NT2/D1 (cell line): ENCODE measurements around the gene FZD8.
"Not testable (repeated sequence)": the region's sequence is repeated elsewhere in the genome, so short reads cannot be mapped to it uniquely, and the experiment has no call there.

Source experiments
- DNase-seq: peaks from one replicate; pipeline ENCODE4 v3.0.0-alpha.2; 2011; ENCODE audit warnings: low read depth, low spot score
- H3K27me3 ChIP-seq: 2 replicates; pipeline ENCODE4 v1.6.0; 2011; ENCODE audit warnings: mild to moderate bottlenecking; ENCODE audit not compliant: insufficient read length, insufficient read depth
- H3K36me3 ChIP-seq: 2 replicates; pipeline ENCODE4 v1.6.1; 2011; ENCODE audit warnings: mild to moderate bottlenecking, low read length, mixed read lengths; ENCODE audit not compliant: insufficient read depth, insufficient read length
- H3K4me1 ChIP-seq: 2 replicates; pipeline ENCODE4 v1.5.1; 2011; ENCODE audit not compliant: insufficient read depth, insufficient read length
- H3K4me3 ChIP-seq: 2 replicates; pipeline ENCODE4 v1.5.1; 2011; ENCODE audit warnings: low read depth; ENCODE audit not compliant: insufficient read length
- H3K9ac ChIP-seq: 2 replicates; pipeline ENCODE4 v1.6.0; 2011; ENCODE audit warnings: low read depth; ENCODE audit not compliant: insufficient read length
- H3K9me3 ChIP-seq: 2 replicates; pipeline ENCODE4 v1.5.1; 2011; ENCODE audit warnings: mild to moderate bottlenecking, low read length; ENCODE audit not compliant: insufficient read depth
- SUZ12 ChIP-seq: IDR thresholded peaks from 2 replicates; pipeline ENCODE4 v1.6.1; 2011; ENCODE audit not compliant: insufficient read length, insufficient read depth; ENCODE audit errors: extremely low read depth
- YY1 ChIP-seq: IDR thresholded peaks from 2 replicates; pipeline ENCODE4 v1.6.1; 2011; ENCODE audit not compliant: insufficient read length, insufficient read depth
- ZNF274 ChIP-seq: IDR thresholded peaks from 2 replicates; pipeline ENCODE4 v1.6.1; 2011; ENCODE audit warnings: mild to moderate bottlenecking, low read depth, low read length

FZD8 gene, protein sequence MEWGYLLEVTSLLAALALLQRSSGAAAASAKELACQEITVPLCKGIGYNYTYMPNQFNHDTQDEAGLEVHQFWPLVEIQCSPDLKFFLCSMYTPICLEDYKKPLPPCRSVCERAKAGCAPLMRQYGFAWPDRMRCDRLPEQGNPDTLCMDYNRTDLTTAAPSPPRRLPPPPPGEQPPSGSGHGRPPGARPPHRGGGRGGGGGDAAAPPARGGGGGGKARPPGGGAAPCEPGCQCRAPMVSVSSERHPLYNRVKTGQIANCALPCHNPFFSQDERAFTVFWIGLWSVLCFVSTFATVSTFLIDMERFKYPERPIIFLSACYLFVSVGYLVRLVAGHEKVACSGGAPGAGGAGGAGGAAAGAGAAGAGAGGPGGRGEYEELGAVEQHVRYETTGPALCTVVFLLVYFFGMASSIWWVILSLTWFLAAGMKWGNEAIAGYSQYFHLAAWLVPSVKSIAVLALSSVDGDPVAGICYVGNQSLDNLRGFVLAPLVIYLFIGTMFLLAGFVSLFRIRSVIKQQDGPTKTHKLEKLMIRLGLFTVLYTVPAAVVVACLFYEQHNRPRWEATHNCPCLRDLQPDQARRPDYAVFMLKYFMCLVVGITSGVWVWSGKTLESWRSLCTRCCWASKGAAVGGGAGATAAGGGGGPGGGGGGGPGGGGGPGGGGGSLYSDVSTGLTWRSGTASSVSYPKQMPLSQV

DNA sequence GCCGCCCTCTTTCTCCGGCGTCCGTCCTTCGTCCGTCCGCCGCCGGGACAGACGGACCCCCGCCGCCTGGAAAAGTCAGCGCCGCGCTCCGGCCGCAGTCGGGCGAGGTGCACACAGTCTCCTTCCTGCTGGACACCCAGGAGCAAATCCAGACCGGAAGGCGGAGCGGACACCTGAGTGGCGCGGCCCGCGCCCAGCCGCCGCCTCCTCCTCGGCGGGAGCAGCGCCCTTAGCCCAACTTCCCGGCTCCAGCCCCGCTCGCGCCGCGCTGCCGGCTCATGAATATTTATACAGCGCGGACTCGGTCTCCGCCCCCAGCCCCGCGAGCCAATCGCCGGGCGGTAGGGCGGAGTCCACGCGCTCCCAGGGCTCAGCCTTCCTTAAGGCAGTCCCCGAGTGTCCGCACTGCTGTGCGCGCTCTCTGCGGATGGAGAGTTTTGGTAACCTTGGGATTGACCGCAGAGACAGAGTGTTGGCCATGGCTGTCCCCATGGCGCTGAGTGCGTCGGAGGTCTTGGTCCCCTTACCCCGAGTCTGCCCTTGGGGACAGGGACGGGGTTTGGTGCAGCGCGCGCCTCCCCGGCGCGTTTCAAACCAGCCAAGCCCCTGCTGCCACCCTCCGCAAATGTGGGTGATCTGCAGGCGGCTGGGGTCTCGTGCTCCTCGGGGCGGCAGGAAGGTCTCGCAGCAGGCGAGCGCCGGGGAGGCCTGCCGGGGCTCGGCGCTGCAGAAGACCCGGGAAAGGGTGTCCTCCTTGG lies at the start of gene FZD8:
FZD8 (minus strand) TSS at position 262 of the 758 bp plus-strand sequence. CDS start 867 bp downstream, outside the sequence.
- H3K27me3 ChIP-seq, result peaks cover 22% of the 10 kb centered on the region
- peak; percentile 84 for DNase-seq
- peak within 1 kb of the TSS; percentile 61 for H3K4me3 ChIP-seq
- peaks cover 10% of the 10 kb centered on the region; the same call in 1 of the 2 replicates for H3K9me3 ChIP-seq
- H3K4me1 ChIP-seq, result peaks cover 5% of the 10 kb centered on the region
- H3K36me3 ChIP-seq, result peaks cover 7% of the 10 kb centered on the region
- H3K9ac ChIP-seq, result peak within 1 kb of the TSS; percentile 90
- no peak for TF ChIP-seq ZNF274
- no peak for TF ChIP-seq SUZ12
- TF ChIP-seq YY1, result no peak

DNA sequence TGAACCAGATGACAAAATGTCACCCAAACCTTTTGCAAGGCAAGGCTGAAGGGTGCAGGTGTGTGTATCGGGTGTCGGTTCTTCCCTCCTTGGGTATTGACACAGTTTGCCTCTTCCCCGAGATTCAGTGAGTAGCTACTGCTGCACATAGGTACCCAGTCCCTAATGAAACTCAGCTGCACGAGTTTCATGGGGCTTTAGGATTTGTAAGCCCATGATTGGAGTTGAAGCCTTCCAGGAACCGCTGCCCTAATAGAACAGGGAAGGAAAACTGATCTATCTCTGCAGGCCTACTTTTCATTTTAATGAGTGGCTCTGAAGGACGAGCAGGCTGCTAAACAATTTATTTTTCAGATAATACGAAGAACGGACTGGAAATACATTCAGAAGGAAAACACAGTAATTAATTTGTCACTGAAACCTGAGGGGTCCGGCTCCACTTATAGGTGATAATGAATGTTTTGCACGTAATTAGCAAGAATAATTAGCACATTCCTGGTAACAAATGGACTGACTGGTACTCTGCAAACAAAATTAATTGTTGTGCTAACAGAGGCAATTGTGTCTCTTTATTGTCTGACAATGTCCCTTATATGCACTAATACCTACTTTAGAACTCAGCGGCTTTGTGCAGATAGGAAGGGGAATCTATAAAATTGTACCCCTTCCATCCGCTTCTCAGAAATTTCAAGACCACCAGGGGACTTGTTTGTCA lies 49.6 kb upstream of the FZD8 start:
- peaks cover 29% of the 10 kb centered on the region for H3K27me3 ChIP-seq
- DNase-seq, result no peak
- H3K4me1 ChIP-seq, result no peaks in the 10 kb centered on the region
- no peaks in the 10 kb centered on the region for H3K36me3 ChIP-seq
- H3K9ac ChIP-seq, result no peak overlapping the region
- H3K9me3 ChIP-seq, result no peaks in the 10 kb centered on the region
- no peak overlapping the region for H3K4me3 ChIP-seq
- no peak for TF ChIP-seq YY1

DNA sequence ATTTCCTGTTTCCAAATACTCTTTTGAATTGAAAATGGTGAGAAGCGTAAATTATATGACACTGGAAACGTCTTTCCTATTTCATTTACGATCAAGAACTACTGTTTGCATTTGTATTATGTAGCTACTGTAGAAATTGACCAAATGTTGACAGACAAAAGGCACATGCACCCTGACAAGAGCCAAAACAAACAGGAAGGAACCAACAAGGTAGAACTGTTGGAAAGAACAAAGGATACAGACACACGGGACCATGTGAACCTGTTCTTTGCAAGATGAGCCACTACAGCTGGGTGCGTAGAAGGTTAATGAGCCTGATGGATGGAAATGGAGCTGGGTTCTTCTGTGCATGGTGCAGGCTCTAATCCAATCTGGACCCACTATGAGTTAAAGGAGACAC lies 48.4 kb upstream of the FZD8 start:
- no peaks in the 10 kb centered on the region for H3K4me1 ChIP-seq
- no peak overlapping the region for H3K4me3 ChIP-seq
- no peak for DNase-seq
- H3K36me3 ChIP-seq, result no peaks in the 10 kb centered on the region
- peaks cover 29% of the 10 kb centered on the region for H3K27me3 ChIP-seq
- TF ChIP-seq YY1 (no peak), SUZ12 (no peak), ZNF274 (no peak)
- H3K9ac ChIP-seq, result no peak overlapping the region
- no peaks in the 10 kb centered on the region for H3K9me3 ChIP-seq

DNA sequence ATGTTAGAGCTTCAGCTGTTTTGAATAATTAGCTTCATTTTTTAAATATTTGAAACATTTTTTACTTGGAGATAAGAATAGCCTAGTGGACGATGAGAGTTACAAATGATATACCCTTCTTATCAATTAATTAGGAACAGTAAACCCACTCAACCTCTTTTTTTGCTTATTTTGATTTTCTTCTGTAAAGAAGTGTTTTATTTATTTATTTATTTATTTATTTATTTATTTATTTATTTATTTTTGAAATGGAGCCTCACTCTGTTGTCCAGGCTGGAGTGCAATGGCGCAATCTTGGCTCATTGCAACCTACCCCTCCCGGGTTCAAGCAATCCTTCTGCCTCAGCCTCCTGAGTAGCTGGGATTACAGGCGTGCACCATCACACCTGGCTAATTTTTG lies 43.8 kb upstream of the FZD8 start:
- not testable (repeated sequence) for H3K4me1 ChIP-seq, H3K9ac ChIP-seq, H3K4me3 ChIP-seq, DNase-seq, H3K9me3 ChIP-seq, H3K36me3 ChIP-seq
- H3K27me3 ChIP-seq, result peaks cover 14% of the 10 kb centered on the region

DNA sequence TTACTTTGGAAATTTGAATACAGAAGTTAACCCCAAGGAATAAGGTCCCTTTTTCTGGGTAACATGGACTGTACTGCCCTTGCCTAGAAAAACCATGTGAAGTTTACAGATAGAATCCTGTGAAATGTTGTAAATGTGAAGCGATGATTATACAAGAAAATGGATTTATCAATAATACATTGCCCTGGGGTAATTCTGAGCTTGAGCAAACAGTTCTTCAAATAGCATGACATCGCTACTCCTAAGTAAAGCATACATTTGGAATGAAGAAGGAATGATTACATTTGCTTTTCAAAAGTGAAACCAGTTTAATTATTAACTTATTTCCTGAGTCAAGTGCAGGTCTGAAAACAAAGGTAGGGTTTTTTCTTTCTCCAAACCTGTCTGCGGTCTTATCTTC lies 43.3 kb upstream of the FZD8 start:
- no peak for DNase-seq
- Histone ChIP-seq H3K4me3 (no peak overlapping the region), H3K9ac (no peak overlapping the region), H3K9me3 (no peaks in the 10 kb centered on the region), H3K4me1 (no peaks in the 10 kb centered on the region), H3K36me3 (no peaks in the 10 kb centered on the region), H3K27me3 (peaks cover 10% of the 10 kb centered on the region)
- no peak for TF ChIP-seq SUZ12
- TF ChIP-seq ZNF274, result no peak
- TF ChIP-seq YY1, result no peak

DNA sequence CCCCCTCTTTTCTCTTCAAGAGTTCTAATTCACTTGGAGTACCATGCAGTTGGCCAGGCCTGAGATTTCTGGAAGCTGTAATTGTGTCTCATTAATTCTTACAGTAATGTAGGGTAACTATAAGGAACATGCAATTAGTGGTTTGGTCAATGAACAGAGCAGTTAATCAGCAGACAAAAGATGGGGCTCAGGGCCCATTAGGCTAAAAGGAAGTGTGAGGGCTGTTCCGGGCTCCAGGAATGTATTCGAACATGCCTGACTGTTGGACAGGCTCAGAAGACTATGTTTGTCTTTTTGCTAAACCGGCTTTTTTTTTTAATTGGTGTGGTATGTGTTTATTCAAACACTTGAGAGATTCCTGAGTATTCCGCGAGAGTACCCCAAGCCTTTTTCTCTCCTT lies 42.5 kb upstream of the FZD8 start:
- Histone ChIP-seq H3K9me3 (no peaks in the 10 kb centered on the region), H3K27me3 (peaks cover 1% of the 10 kb centered on the region), H3K4me3 (no peak overlapping the region), H3K36me3 (no peaks in the 10 kb centered on the region), H3K9ac (no peak overlapping the region), H3K4me1 (no peaks in the 10 kb centered on the region)
- no peak for DNase-seq
- no peak for TF ChIP-seq YY1
- TF ChIP-seq SUZ12, result no peak
- TF ChIP-seq ZNF274, result no peak

DNA sequence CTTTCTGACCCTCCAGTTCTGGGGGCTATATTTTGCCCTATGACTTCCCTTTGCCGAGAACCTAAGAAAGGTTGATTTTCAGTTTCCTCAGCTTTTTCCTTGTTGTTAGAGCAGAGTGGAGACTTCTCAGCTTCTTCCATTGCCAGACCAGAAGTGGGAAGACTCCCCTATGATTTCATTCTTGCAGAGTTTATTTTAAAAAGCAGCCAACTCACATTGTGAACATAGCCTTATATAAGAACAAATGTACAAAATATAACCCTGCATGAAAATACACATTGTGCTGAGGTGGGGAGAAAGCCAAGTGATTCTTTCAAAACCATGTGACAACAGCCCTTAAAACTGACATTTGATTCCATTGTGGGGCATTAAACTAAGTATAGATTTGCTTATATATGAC lies 33.8 kb upstream of the FZD8 start:
- no peak for TF ChIP-seq YY1
- TF ChIP-seq ZNF274, result no peak
- TF ChIP-seq SUZ12, result no peak
- DNase-seq, result no peak
- Histone ChIP-seq H3K27me3 (no peaks in the 10 kb centered on the region), H3K9me3 (no peaks in the 10 kb centered on the region), H3K4me3 (no peak overlapping the region), H3K36me3 (no peaks in the 10 kb centered on the region), H3K9ac (no peak overlapping the region), H3K4me1 (no peaks in the 10 kb centered on the region)
